ENCODE measurements around the gene SRGAP1.

The SRGAP1 gene

DNA sequence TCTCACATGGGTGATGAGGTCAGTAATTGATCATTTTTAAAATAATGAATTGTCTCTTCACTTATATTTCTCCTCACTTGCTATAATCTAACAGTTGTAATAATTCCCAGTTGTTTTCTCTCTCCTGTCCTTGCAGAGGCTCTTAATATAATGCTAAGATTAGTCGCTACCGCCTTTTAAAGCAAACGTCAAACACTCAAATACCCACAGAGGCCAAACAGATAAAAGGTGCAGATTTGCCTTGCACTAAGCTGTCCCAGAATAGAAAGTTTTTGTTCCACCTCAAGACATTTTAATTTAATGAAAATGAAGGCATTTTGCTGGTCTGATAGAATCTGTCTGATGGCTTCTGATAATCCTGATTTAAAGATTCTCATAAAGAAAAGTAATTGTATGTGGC is 218.6 kb downstream of the SRGAP1 start:
- TF ChIP-seq POLR2AphosphoS5 (IDR thresholded peaks at IDR 0.05; ENCODE audit: low read depth, low read length) = no peak
- TF ChIP-seq TAF1 (IDR thresholded peaks at IDR 0.05; ENCODE audit: borderline replicate concordance, insufficient read depth, low read length) = no peak
- no peak for TF ChIP-seq FOXP2 (optimal IDR thresholded peaks at IDR 0.05; ENCODE audit: borderline replicate concordance, extremely low read depth, extremely low read length, insufficient read depth)
- TF ChIP-seq, protein P1, sequence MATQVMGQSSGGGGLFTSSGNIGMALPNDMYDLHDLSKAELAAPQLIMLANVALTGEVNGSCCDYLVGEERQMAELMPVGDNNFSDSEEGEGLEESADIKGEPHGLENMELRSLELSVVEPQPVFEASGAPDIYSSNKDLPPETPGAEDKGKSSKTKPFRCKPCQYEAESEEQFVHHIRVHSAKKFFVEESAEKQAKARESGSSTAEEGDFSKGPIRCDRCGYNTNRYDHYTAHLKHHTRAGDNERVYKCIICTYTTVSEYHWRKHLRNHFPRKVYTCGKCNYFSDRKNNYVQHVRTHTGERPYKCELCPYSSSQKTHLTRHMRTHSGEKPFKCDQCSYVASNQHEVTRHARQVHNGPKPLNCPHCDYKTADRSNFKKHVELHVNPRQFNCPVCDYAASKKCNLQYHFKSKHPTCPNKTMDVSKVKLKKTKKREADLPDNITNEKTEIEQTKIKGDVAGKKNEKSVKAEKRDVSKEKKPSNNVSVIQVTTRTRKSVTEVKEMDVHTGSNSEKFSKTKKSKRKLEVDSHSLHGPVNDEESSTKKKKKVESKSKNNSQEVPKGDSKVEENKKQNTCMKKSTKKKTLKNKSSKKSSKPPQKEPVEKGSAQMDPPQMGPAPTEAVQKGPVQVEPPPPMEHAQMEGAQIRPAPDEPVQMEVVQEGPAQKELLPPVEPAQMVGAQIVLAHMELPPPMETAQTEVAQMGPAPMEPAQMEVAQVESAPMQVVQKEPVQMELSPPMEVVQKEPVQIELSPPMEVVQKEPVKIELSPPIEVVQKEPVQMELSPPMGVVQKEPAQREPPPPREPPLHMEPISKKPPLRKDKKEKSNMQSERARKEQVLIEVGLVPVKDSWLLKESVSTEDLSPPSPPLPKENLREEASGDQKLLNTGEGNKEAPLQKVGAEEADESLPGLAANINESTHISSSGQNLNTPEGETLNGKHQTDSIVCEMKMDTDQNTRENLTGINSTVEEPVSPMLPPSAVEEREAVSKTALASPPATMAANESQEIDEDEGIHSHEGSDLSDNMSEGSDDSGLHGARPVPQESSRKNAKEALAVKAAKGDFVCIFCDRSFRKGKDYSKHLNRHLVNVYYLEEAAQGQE (IDR thresholded peaks at IDR 0.05; ENCODE audit: insufficient read depth in 1 of 2, low read depth in 2 of 2, low read length in 2 of 2) = no peak
- no peak for TF ChIP-seq SIN3A (IDR thresholded peaks at IDR 0.05; ENCODE audit: borderline replicate concordance, insufficient read depth, low read length)

DNA sequence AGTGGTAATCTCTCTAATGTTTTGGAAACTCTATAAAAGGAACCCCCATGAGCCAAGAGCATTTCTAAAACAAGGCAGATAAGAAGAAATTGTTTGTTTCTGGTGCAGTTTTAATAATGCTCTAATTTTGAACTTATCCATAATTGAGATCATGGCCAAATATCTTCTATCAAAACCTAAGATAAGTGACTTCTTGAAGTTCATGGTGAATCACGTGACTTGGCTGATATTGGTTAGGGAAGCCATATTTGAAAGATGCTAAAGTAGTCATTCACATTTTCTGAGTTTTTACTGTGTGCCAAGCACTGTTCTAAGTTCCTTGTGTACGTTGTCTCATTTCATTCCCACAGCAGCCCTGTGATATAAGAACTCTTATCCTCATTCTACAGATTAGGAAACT is 219.7 kb downstream of the SRGAP1 start:
- TF ChIP-seq, protein P1 (IDR thresholded peaks at IDR 0.05; ENCODE audit: insufficient read depth in 1 of 2, low read depth in 2 of 2, low read length in 2 of 2) = no peak
- TF ChIP-seq FOXP2 (optimal IDR thresholded peaks at IDR 0.05; ENCODE audit: borderline replicate concordance, extremely low read depth, extremely low read length, insufficient read depth) (no peak), SIN3A (IDR thresholded peaks at IDR 0.05; ENCODE audit: borderline replicate concordance, insufficient read depth, low read length) (no peak), TAF1 (IDR thresholded peaks at IDR 0.05; ENCODE audit: borderline replicate concordance, insufficient read depth, low read length) (no peak), POLR2AphosphoS5 (IDR thresholded peaks at IDR 0.05; ENCODE audit: low read depth, low read length) (no peak)

DNA sequence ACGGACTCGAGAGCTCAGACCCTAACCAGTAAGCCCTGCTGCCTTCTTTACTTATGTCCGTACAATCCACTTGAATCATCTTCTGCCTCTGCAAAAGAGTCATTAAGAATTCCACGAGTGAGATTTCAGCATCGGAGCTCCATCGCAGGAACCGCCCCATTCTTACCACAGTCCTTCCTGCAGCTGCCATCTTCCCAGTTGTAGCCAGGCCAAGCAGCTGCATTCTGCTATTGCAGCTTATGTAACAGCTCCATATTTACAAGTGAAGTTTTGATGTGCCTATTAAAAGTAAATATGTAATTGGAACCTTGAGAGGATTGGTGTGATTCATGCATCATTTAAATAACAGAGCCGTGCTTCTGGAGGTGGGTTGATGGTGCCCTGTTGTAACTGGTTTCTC is 220.2 kb downstream of the SRGAP1 start:
- TF ChIP-seq TAF1 (IDR thresholded peaks at IDR 0.05; ENCODE audit: borderline replicate concordance, insufficient read depth, low read length) = no peak
- no peak for TF ChIP-seq SIN3A (IDR thresholded peaks at IDR 0.05; ENCODE audit: borderline replicate concordance, insufficient read depth, low read length)
- TF ChIP-seq, protein P1 (IDR thresholded peaks at IDR 0.05; ENCODE audit: insufficient read depth in 1 of 2, low read depth in 2 of 2, low read length in 2 of 2) = no peak
- no peak for TF ChIP-seq FOXP2 (optimal IDR thresholded peaks at IDR 0.05; ENCODE audit: borderline replicate concordance, extremely low read depth, extremely low read length, insufficient read depth)
- TF ChIP-seq POLR2AphosphoS5 (IDR thresholded peaks at IDR 0.05; ENCODE audit: low read depth, low read length) = no peak

DNA sequence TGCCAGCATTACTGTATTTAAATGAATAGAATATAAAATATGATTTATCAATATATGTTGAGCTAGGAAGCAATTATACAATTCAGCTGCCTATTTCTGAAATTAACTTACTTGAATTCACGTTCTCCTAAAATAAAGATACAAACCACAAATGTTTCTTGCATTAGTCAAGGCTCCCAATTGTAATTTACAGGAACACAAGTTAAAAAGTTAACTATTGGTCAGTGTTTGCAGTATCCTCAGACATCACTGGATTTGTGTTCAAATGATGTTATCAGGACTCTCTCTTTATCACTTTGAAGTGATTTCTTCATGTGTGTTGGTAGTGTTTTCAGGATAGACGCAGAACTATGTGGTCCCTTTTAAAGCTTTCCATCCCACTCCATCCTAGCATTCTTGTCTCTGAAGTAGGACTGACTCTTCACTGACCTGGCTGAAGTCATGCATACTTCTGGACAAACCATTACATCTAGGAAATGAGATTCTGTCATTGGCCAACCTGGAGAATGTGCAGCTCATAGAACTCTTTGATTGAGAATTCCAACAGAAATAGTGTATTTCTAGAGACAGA is 221.5 kb downstream of the SRGAP1 start:
- no peak for TF ChIP-seq FOXP2 (optimal IDR thresholded peaks at IDR 0.05; ENCODE audit: borderline replicate concordance, extremely low read depth, extremely low read length, insufficient read depth)
- no peak for TF ChIP-seq POLR2AphosphoS5 (IDR thresholded peaks at IDR 0.05; ENCODE audit: low read depth, low read length)
- TF ChIP-seq TAF1 (IDR thresholded peaks at IDR 0.05; ENCODE audit: borderline replicate concordance, insufficient read depth, low read length) = no peak
- TF ChIP-seq SIN3A (IDR thresholded peaks at IDR 0.05; ENCODE audit: borderline replicate concordance, insufficient read depth, low read length) = no peak
- TF ChIP-seq, protein P1 (IDR thresholded peaks at IDR 0.05; ENCODE audit: insufficient read depth in 1 of 2, low read depth in 2 of 2, low read length in 2 of 2) = no peak

Data from PFSK-1 (cell line).